Activated T-cell treated with anti-CD3 and anti-CD28 coated beads for 1 hour (primary cell): Measurements from ENCODE around the gene NR1H3.
A peak's percentile ranks its signal among the peaks of the same experiment; 100 is the strongest.

Source experiments
- DNase-seq: peaks from one replicate; pipeline ENCODE4 v3.0.0-alpha.2; 2020; ENCODE audit warnings: low read depth

The NR1H3 gene

GRCh38 chr11:47244448-47245350, 13.1 kb upstream of the NR1H3 start:
- no peak for DNase-seq

- no peak for DNase-seq
These were observed 12.0 kb upstream of the NR1H3 start for GRCh38 chr11:47245611-47246357.

- no peak for DNase-seq
These were observed 10.3 kb upstream of the NR1H3 start for GRCh38 chr11:47247502-47247901.

GRCh38 chr11:47248304-47248663, 9.5 kb upstream of the NR1H3 start:
- no peak for DNase-seq

- DNase-seq = peak; percentile 80
These were observed 9.0 kb upstream of the NR1H3 start, which contains the start of gene ACP2 for GRCh38 chr11:47248664-47249377. Gene ACP2 (minus strand): TSS chr11:47248814. CDS start chr11:47248789, 25 bp downstream.

GRCh38 chr11:47249378-47249715, 8.4 kb upstream of the NR1H3 start:
- no peak for DNase-seq

- no peak for DNase-seq
These were observed 6.0 kb upstream of the NR1H3 start for GRCh38 chr11:47251751-47252150.

- DNase-seq = no peak
These were observed 4.1 kb upstream of the NR1H3 start for GRCh38 chr11:47253660-47254059.

GRCh38 chr11:47254386-47254785, 3.4 kb upstream of the NR1H3 start:
- no peak for DNase-seq

GRCh38 chr11:47256374-47256773, 1.4 kb upstream of the NR1H3 start:
- DNase-seq = no peak

- no peak for DNase-seq
These were observed 649 bp upstream of the NR1H3 start for GRCh38 chr11:47257177-47257516.

GRCh38 chr11:47258317-47258902, 614 bp downstream of the NR1H3 start:
- DNase-seq = no peak

- peak; percentile 18 for DNase-seq
These were observed 1.6 kb downstream of the NR1H3 start for GRCh38 chr11:47259232-47259977.

- DNase-seq = no peak
These were observed 2.6 kb downstream of the NR1H3 start for GRCh38 chr11:47260366-47260765.

GRCh38 chr11:47261291-47261800, 3.5 kb downstream of the NR1H3 start:
- no peak for DNase-seq

GRCh38 chr11:47264119-47264518, 6.3 kb downstream of the NR1H3 start:
- no peak for DNase-seq

GRCh38 chr11:47264521-47264920, 6.7 kb downstream of the NR1H3 start:
- DNase-seq = no peak

- DNase-seq = no peak
These were observed 10.1 kb downstream of the NR1H3 start for GRCh38 chr11:47267876-47268275.

GRCh38 chr11:47268448-47269001, 10.7 kb downstream of the NR1H3 start:
- no peak for DNase-seq

- DNase-seq = peak; percentile 78
These were observed 11.4 kb downstream of the NR1H3 start for GRCh38 chr11:47269002-47269828.
